ENCODE data around the gene ABI2.

Gene ABI2

DNA sequence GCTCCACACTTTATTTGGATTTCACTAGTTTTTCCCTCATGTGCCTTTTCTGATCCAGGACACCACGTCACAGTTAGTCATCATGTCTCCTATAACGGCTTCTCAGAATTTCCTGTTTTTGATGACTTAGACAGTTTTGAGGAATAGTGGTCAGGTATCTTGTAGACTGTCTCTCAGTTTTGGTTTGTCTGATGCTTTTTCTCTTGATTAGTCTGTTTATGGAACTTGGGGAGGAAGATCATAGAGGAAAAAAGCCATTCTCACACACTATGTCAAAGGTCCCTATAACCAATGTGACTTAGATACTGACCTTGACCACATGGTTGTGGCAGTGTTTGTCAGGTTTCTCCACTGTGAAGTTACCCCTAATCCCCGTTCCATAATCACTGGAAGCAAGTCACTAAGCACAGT lies 117.9 kb downstream of the ABI2 start:
- no peak for TF ChIP-seq EZH2 (IDR thresholded peaks at IDR 0.05; ENCODE audit: borderline replicate concordance, low read length)
- TF ChIP-seq CTCF (IDR thresholded peaks at IDR 0.05; ENCODE audit: low read length), result no peak
- no peaks in the 10 kb centered on the region for H3K36me3 ChIP-seq (ENCODE audit: insufficient read depth, low read length)
- H3K9me2 ChIP-seq (ENCODE audit: low read depth, low read length), result no peaks in the 10 kb centered on the region
- H3K27ac ChIP-seq (ENCODE audit: low read depth, low read length, poor library complexity, severe bottlenecking), result no peak overlapping the region
- H3K4me2 ChIP-seq (ENCODE audit: low read length), result no peak overlapping the region
- no peak overlapping the region for H3K4me3 ChIP-seq (ENCODE audit: low read depth, low read length, poor library complexity, severe bottlenecking)
- peaks cover 4% of the 10 kb centered on the region for H3K4me1 ChIP-seq (ENCODE audit: insufficient read depth, low read length, severe bottlenecking)
- H2AFZ ChIP-seq (ENCODE audit: low read length), result no peak overlapping the region
- no peaks in the 10 kb centered on the region for H3F3A ChIP-seq (ENCODE audit: insufficient read depth, low read length)
- H3K9ac ChIP-seq (ENCODE audit: low read length), result no peak overlapping the region
- no peaks in the 10 kb centered on the region for H3K79me2 ChIP-seq (ENCODE audit: insufficient read depth, low read length)
- no peaks in the 10 kb centered on the region for H4K20me1 ChIP-seq (ENCODE audit: insufficient read depth, low read length)
- no peaks in the 10 kb centered on the region for H3K27me3 ChIP-seq (ENCODE audit: insufficient read depth, low read length)
- no peaks in the 10 kb centered on the region for H3K9me3 ChIP-seq (ENCODE audit: low read length)

GRCh38 chr2:203446780-203447179 lies 118.6 kb downstream of the ABI2 start:
- TF ChIP-seq CTCF (IDR thresholded peaks at IDR 0.05; ENCODE audit: low read length), result no peak
- Histone ChIP-seq H3K9ac (ENCODE audit: low read length) (no peak overlapping the region), H3K27me3 (ENCODE audit: insufficient read depth, low read length) (no peaks in the 10 kb centered on the region), H3K4me2 (ENCODE audit: low read length) (no peak overlapping the region), H3K4me3 (ENCODE audit: low read depth, low read length, poor library complexity, severe bottlenecking) (no peak overlapping the region), H3K27ac (ENCODE audit: low read depth, low read length, poor library complexity, severe bottlenecking) (no peak overlapping the region), H3K9me3 (ENCODE audit: low read length) (no peaks in the 10 kb centered on the region), H2AFZ (ENCODE audit: low read length) (no peak overlapping the region), H4K20me1 (ENCODE audit: insufficient read depth, low read length) (no peaks in the 10 kb centered on the region), H3K9me2 (ENCODE audit: low read depth, low read length) (no peaks in the 10 kb centered on the region), H3K4me1 (ENCODE audit: insufficient read depth, low read length, severe bottlenecking) (peaks cover 4% of the 10 kb centered on the region), H3F3A (ENCODE audit: insufficient read depth, low read length) (no peaks in the 10 kb centered on the region), H3K36me3 (ENCODE audit: insufficient read depth, low read length) (no peaks in the 10 kb centered on the region), H3K79me2 (ENCODE audit: insufficient read depth, low read length) (no peaks in the 10 kb centered on the region)

DNA sequence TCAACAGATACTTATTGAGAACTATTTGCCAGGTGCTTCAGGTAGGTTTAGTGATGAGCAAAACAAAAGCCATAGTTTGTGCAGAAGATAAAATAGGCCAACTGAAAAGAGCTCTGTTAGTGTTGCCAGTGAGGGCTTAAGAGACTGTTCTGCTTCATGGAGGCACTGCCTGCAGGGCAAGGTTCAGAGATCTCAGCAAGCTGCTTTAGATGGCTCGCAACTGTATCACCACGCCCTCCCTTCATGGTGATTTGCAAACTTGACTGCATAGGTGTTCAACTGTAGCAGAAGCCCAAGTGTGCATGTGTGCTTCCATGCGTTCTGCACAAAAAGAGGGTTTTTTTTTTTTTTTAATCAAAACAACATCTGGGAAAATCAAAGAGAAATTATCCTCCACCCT lies 122.4 kb downstream of the ABI2 start:
- H3K9me2 ChIP-seq (ENCODE audit: low read depth, low read length), result no peaks in the 10 kb centered on the region
- no peaks in the 10 kb centered on the region for H3F3A ChIP-seq (ENCODE audit: insufficient read depth, low read length)
- peaks cover 4% of the 10 kb centered on the region for H3K4me1 ChIP-seq (ENCODE audit: insufficient read depth, low read length, severe bottlenecking)
- no peaks in the 10 kb centered on the region for H3K79me2 ChIP-seq (ENCODE audit: insufficient read depth, low read length)
- H3K36me3 ChIP-seq (ENCODE audit: insufficient read depth, low read length), result no peaks in the 10 kb centered on the region
- no peak overlapping the region for H2AFZ ChIP-seq (ENCODE audit: low read length)
- H3K4me2 ChIP-seq (ENCODE audit: low read length), result no peak overlapping the region
- no peaks in the 10 kb centered on the region for H4K20me1 ChIP-seq (ENCODE audit: insufficient read depth, low read length)
- H3K4me3 ChIP-seq (ENCODE audit: low read depth, low read length, poor library complexity, severe bottlenecking), result no peak overlapping the region
- H3K27me3 ChIP-seq (ENCODE audit: insufficient read depth, low read length), result no peaks in the 10 kb centered on the region
- H3K9ac ChIP-seq (ENCODE audit: low read length), result no peak overlapping the region
- H3K9me3 ChIP-seq (ENCODE audit: low read length), result no peaks in the 10 kb centered on the region
- TF ChIP-seq CTCF (IDR thresholded peaks at IDR 0.05; ENCODE audit: low read length), result no peak
- no peak for TF ChIP-seq EZH2 (IDR thresholded peaks at IDR 0.05; ENCODE audit: borderline replicate concordance, low read length)
- no peak overlapping the region for H3K27ac ChIP-seq (ENCODE audit: low read depth, low read length, poor library complexity, severe bottlenecking)

All from OCI-LY1 (cell line).